Activated CD4-positive, alpha-beta T cell treated with anti-CD3 and anti-CD28 coated beads, Interleukin-2, amount 50 U/mL, for 24 hours (primary cell): Measurements from ENCODE around the gene TTLL1.

Experiments used
- DNase-seq, 2 donors: peaks; one replicate each; pipeline ENCODE4 v3.0.0-alpha.2; 2020; ENCODE audit warnings: low read depth in 1 of 2, low spot score in 1 of 2

The TTLL1 gene

DNA sequence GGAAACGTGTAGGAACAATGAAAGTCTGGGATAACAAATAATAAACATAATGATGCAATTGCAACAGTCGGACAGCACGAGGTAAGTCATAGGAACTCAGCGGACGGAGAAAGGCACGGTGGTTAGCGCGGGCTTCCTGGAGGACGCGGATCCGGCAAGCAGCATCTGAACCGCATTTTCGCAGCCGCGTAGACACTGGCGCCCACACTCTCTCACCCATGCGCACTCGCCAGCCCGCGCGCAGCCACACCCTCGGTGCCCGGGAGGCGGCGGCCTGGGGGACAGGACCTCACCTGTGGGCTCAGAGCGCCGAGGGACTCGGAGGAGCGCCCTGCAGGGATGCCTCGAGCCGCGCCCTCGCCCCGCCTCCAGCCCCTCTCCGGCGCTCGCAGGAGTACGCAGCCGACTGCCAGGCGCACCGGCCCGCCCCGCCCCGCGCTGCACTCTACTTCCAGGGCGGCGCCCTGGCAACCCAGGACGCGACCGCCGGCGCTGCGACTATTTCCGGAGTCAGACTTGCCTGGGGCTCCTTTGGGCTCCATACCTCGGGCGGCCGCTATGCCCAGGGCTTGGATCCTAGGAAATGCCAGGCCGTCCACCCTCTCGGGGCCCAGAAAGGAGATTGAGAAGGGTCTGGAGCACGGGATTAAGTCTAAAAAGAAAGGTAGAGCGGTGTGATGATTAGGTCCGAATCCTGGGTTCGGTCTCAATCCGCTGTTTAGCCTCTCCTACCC is at the start of gene TTLL1:
Gene TTLL1, minus strand, starts transcription at position 408 of the 734 bp plus-strand sequence. CDS start 13,805 bp downstream, outside the sequence.
- peak; percentile 72 to 82 for DNase-seq

DNA sequence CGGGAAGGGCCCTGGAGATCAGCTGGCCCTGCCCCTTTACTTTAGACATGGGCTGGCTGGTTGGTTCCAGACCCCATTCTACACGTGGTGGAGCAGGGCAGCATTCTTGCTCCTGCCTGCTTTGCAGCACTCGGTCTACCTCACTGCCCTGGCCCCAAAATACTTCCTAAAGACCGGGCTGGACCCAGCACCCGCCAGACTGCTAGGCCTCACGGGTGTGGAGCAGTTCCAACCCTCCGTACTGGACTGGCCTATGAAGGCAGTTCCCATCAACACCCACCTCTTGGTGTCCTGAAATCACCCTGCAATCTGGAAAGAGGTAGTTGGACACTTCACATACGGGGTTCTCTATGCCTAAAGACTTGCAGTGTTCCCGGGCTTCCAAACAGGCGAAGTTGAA is 47.6 kb upstream of the TTLL1 start:
- DNase-seq = no peak

DNA sequence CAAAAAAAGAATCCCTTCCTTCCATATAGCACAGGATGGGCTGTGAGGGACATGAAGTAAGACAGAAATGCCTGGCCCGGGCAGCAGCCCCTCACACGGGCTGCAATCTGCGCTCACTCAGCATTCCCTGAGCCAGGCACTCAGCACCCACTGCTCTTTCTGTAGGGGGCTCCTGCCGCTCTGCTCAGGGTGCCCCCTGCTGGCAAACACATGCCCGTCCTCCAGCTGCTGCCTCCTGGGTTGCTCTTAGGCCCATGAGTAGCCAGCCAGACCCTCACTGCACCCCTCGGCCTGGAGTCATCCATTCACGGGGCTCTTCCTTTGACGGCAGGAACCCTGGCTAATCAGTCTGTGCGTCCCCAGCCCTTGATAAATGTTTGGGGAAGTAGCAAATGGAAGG is 47.1 kb upstream of the TTLL1 start:
- no peak for DNase-seq

DNA sequence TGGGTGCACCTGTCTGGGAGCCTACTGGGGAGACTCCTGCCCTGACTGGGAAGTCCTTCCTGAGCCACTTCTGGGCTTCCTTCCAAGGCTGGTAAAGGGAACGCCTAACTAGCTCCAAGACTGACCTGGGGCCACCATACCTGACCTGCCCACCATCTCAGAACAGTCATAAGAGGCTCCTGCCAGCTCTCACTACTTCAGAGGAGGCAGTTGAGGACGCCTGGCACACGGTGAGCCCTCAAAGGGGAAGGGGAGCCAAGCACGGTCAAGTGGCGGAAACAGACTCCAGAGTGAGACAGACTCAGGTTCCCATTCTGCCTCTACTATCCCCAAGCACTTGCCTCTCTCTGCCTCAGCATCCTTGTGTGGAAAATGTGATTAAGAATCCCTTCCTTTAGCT is 46.4 kb upstream of the TTLL1 start:
- no peak for DNase-seq

DNA sequence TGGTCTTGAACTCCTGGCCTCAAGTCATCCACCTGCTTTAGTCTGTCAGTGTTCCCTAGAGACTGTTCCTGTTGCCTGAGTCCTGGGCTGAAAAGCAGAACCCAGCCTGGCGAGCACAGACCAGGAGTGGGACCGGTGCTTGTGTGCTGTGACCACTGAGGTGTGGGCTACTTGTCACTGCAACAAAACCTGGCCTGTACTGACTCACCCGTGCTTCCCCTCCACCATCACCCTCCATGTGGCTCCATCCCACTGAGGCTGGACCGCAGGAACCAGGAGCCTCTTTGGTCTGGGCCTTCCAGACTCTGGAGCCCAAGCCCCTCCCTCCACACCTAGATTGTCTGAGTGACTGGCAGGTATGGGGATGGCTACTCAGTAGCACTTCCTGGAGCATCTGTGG is 45.4 kb upstream of the TTLL1 start:
- DNase-seq = no peak

DNA sequence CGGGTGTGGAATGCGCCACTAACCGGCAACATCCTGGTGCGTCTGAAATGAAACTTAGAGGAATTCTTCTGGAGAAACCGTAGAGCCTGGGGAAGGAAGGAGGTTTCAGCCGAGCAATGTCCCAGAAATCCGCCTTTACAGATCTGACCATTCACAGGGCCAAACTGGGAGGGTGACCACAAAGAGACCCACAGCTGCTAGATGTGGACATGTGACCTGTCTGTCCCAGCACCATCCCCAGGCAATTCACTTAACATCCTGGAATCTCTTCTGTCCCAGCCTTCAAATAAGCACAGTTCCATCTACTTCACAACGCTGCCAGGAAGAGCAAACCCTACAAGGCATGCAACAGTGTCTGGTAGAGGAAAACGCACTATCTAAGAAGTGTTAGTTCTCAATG is 44.2 kb upstream of the TTLL1 start:
- no peak for DNase-seq

DNA sequence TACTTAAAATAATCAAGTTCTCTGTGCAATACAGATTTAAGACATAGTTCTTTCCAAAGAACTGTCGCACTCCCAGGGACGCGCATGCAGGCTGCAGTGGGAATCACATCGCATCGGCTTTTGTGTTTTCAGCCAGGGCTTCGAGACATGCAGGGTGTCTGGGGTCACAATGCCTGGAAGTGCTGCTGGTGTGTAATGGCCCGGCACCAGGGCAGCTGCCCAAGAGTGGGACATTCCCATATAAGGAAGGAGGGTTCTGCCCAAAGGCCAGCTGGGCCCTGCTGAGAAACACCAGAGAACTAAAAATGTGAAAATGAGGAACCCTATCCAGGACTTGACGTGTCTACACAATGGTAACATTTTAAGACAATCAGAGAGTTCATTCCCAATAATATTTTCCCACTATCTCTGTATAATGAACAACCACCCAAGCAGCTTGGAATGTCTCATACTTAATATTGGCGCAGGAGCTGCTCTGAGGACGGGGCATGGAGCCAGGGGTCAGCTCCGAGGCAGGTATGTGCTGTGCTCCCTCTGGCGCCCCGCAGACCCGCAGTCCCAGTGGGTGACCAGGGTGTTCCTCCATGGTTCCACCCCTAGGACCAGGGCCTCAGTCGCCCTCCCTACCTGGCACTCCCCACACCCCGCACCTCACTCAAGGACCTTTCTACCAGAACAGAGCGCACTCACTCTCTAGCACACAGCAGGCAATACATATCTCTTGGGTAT is 42.7 kb upstream of the TTLL1 start:
- DNase-seq = no peak

DNA sequence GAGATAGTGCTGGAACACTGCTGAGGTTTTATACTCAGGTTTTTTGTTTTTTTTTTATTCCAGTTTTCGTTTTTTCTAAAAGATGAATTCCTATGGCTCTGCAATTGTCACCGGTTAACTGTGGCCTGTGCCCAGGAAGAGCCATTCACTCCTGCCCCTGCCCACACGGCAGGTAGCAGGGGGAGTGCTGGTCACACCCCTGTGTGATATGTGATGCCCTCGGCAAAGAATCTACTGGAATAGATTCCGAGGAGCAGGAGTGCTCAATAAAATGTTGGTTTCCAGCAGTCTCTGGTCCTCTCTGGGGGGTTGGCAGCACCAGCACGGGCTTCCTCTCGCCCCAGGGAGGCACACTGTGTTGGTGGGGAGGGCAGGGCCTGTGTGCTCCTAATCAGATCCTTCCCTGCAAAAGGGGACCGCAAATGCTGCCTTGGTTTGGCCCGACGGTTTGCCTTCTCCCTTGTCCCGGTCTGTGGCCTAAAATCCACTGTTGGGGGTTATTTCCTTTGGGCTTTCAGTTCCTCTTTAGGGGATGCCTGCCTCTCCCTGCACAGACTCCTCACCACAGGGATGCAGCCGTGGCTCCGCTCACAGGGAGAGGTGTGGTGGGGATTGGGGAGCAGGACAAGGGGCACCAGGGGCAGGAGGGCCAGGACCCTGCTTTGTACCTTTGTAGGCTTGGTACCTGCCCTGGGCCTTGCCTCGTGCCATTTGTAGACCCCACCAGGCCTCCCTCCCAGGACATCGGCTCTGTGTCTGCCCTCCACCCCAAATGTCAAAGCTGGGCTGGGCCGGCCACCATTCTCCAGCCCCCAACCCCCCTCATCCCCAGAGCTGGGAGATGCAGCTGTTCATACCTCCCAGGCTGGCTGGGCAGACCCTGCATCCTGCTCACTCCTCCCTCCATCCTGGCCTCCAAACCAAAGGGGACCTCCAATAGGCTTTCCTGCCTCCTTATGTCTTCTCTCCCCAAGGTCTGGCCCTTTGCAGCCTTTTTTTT is 40.5 kb upstream of the TTLL1 start:
- no peak for DNase-seq

DNA sequence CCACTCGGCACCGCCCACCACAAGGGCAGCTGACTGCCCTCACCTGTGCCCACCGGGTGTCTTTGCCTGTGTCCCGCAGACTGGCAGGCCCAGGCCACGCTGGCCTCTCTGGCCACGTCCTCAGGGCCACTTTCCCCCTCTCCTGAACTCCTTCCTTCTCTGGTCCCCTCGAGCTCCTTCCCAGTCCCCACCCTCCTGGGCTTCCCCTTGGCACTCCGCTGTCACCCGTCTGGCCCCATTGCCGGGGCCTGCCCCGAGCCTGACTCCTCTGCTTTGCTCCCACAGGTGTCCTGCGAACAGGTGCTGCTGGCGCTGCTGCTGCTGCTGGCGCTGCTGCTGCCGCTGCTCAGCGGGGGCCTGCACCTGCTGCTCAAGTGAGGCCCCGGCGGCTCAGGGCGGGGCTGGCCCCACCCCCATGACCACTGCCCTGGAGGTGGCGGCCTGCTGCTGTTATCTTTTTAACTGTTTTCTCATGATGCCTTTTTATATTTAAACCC is 39.8 kb upstream of the TTLL1 start:
- no peak for DNase-seq

DNA sequence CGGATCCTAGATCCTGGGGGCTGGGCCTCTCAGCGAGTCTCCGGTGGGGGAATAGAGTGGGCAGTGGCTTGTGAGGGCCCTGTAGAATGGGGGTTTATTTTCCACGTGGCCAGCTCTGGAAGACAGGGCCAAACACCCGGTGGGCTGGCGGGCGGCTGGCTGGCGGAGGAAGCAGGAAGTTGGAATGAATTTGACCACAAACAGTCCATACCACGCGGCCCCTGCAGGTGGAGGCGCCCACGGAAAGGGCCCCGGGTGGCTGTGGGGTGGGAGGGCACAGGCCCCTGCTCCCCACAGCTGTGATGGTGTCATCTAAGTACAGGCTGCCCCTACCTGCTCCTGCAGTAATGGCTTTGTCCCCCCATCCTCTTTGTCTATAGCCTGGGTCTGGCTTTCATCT is 38.9 kb upstream of the TTLL1 start:
- no peak for DNase-seq

DNA sequence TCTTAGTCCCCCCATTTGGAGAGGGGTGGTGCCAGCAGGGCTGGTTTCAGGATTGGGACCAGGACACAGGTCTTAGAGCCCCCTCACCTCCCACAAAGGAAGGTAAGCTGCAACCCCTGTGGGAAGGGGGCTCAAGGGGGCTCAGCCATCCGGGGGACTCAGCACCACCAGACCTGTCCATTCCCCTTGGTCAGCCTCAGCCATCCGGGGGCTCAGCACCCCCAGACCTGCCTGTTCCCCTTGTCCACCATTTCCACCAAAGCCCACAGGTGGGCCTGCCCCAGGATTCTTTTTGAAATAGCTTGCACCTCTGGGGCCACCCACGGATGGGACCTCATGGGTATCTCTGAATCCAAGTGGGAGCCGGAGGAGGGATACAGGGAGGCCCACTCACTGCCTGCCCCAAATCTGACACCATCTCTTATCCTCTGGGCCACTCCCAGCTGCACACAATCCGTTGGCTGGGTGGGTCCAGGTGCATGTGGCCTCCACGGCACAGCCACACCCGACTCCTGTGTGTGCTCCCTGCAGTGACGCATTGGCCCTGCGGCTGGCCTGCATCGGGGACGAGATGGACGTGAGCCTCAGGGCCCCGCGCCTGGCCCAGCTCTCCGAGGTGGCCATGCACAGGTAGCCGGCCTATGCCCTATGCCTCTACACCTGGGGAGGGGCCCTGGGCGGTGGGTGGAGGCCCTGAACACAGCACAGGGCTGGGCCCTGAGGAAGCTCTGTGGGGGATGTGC is 38.1 kb upstream of the TTLL1 start:
- DNase-seq = no peak

DNA sequence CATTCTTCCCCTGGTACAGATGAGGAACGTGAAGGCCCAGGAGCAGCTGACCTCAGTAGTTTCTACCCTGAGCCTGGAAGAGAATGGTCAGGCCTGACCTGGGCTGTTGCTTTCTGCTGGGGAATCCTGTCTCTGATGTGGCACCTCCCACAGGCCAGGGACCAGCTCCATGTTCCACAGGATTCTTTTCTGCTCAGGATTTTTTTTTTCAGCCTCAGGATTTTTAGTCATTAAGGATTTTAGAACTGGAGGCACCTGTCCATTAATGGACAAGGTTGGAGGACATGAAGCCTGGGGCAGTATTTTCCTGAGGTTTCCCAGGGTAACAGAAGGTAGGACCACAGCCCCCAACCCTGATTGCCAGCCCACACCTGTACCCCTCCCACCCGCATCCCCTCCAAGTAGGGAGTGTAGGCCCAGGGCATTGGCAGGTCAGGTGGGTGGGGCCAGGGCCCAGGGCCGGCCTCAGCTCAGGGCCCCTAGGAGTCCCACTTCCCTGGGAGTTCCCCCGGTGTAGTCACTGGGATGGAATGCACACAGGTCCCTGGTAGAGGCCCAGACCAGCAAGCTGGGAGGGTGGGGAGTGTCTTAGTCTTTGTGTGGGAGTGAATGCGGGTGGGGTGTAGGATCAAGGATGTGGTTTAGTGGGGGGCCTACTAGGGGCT is 37.4 kb upstream of the TTLL1 start:
- DNase-seq = no peak

DNA sequence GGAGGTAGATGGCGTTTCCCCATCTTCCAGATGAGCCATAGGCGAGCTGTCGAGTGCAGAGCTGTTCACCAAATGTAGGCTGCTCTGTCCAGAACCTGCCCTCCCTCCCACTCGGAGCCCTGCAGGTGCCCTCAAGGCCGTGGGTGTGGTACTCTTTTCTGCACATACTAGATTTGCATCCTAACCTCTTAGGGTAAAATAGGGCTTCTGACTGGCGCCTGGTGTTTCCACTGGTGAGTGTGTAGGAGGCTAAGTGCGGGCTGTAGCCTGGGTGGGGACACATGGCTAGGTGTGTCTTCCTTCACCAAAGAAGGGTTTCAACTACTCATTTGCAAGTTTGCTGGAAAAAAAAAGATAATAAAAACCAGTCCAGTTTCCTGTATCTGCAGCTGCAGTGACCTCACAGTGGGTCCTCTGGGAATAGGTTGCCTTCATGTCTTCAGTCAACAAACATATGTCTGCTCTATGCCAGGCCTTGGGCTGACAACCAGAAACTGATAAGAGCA is 29.8 kb upstream of the TTLL1 start:
- no peak for DNase-seq

DNA sequence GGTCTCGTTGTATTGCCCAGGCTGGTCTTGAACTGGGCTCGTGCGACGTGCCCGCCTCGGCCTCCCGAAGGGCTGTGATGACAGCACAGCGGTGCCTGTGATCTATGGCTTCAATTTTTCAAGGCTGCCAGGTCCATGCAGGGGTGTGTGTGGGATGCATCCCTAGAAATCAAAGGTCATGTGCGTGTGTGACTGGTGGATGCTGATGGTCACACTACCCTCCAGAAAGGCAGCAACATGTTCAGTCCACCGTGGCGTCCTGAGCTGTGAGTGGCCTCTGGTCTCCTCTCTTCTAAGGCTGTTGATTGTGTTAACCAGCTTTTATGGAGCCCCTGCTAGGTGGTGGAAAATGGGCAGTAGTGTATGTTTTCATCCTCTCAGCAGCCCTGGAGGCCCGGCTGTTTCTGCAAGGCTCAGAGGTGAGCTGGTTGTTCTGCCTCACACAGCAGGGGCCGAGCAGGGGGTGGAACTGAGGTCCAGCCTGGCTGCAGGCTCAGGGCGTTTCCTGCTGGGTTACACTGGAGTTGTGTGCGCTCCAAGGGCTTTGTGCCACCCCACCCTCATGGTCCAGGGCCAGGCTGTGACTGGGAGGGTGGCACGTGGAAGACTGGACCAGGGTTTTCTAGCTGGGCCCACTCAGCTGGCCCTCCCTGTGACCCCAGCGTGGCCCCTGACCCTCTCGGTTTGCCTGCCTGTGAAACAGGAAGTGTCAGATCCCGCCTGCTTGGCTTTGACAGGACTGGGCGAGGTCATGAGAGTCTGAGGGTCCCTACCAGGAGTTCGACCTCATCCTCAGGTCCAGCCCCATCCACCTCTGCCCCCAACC is 29.0 kb upstream of the TTLL1 start:
- DNase-seq = no peak

DNA sequence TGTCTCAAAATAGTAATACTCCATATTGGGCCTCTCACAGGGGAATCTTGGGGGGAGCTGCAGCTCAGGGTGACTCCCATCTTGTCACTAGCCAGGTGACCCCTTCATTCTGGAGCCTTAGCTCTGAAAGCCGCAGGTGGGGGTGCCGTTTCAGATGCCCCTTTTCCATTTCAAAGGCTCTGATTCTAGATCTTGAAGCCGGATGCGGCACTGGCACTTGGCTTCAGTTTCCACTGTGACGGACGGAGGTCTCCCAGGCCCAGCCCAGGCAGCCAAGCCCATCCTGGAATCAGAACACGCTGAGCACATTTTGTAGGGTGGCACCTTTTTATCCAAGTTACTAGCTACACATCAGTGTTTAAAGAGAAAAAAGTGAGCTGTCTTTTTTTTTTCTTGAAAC is 27.7 kb upstream of the TTLL1 start:
- DNase-seq = no peak

DNA sequence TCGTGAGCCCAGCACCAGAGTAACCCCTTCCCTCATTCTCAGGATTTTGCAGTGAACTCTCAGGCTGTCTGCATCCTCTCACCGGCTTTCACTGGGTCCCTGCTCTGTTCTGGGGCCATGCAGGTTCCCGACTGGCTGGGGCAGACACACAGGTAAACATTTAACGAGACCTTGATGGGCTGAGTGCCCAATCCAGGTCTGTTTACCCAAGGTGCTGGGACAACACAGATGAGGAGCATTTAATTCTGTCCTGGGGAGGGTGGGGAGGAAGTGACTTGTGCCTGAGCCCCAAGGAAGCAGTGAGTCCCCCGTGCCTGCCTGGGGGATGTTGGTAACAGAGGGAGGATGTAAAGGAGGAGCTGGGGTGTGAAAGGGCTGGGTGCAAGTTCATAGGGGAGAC is 25.8 kb upstream of the TTLL1 start:
- no peak for DNase-seq

DNA sequence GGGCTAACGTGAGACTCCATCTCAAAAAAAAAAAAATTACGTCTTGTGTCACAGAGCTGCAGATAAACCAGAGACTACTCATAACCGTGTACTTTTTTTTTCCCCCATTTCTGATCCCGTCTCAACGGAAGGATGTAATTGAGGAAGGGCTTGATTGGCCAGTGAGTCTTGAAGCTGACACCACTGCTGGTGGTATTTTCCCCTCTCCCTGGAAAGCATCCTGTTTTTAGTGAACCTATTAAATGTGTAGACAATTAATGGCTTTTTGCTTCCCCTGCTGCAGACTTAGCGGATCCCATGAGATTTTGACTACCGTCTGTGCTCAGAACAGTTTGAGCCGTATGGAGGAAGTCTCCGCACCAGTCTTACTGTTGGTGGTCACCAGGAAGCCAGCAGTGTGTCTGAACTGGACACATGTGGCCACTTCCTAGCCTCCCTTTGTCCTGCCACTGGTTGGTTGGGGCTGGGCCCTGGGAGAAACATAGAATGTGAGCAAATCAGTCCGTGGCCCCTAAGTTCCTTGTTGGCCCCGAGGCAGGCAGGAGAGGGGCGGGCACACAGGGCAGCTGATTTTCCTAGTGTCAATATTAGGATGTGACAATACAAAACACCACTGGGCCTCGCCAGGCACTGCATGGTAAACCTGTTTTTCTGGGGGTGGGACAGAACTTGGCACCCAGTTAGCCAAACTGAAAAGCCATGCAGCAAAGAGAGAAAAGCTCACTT is 24.5 kb upstream of the TTLL1 start:
- DNase-seq = no peak

DNA sequence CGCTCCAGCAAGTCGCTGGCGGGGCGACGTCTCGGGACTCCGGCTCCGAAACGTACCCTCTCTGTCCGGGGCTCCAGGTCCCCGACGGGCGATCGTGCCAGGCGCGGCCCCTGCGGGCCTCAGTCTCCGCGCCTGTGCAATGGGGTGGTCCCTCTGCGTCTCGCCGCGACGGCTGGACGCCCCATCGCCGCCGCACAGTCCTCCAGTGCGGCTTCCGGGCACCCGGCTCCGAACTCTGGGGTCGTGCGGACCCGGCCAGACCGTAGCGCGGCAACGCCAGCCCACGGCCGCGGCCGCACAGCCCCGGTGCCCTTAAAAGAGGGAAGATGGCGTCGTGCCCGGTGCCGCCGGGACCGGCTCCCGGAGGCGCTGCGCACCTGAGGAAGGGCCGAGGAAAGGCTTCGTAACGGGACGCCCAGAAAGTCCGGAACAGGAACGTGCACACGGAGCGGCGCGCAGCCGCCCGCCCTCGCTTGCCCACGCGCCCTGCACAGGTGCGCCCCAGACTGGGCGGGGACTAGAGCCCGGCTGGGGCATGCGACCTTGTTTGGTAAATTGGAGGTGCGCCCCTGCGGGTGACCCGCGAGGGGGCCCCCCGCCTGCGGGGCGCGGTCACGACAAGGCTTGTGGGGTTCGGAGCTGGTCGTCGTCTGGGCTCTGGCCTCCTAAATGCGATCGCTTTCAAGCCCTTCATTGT is 21.9 kb upstream of the TTLL1 start:
- no peak for DNase-seq
